HG02870 (cell line): ENCODE data around the gene PPP2R5C.

Experiments used
- ATAC-seq: cut with Tn5 transposase; IDR thresholded peaks from one replicate; pipeline ENCODE4 v1.9.1; 2021; ENCODE audit warnings: mild to moderate bottlenecking, moderate library complexity; ENCODE audit not compliant: unreplicated experiment

PPP2R5C gene

DNA sequence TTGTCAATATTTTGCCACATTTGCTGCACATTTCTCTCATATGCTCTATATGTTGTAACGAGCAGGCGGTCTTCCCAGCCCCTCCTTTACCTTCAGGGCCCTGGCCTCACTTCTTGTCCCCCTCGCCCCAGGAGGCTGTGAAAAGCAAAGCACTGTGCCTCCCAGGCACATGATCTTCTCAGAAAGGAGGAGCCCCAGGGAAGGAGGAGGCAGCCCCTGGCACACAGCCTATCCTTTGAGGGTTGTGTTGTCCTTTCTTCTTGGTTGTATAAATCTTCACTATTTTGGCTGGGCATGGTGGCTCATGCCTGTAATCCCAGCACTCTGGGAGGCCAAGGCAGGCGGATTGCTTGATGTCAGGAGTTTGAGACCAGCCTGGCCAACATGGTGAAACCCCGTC, 77.0 kb downstream of the PPP2R5C start:
- ATAC-seq = no peak

DNA sequence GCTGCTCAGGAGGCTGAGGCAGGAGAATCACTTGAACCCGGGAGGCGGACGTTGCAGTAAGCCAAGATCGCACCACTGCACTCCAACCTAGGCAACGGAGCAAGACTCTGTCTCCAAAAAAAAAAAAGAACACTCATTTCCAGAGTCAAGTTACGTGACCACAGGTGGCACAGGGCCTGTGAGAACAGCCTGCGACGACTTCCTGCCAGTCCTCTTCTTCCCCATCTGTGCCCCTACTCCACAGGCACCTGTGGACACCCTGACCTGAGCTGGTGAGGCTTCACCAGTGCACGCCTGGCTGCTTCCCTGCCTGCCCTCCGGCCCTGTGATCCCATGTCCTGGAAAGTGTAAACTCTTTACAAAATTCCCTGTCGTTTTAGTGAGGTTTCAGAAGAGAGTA, 77.7 kb downstream of the PPP2R5C start:
- ATAC-seq = no peak

DNA sequence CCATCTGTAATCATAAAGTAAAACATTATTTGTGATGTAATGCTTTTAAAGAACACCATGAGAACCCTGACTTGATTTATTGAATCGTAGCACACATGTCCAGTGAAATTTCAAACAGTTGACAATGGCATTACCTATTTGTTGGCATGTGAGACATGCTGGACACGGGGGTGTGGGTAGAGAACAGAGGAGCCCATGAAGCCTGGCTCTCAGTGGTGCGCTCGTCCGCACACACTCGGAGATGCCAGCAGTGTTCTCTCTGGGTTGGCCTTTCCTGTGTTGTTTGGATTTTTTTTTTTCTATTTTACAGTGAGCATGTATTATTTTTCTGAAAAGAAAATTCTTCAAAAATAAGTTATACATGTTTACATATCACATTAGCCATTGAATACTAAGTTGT, 78.2 kb downstream of the PPP2R5C start:
- no peak for ATAC-seq

DNA sequence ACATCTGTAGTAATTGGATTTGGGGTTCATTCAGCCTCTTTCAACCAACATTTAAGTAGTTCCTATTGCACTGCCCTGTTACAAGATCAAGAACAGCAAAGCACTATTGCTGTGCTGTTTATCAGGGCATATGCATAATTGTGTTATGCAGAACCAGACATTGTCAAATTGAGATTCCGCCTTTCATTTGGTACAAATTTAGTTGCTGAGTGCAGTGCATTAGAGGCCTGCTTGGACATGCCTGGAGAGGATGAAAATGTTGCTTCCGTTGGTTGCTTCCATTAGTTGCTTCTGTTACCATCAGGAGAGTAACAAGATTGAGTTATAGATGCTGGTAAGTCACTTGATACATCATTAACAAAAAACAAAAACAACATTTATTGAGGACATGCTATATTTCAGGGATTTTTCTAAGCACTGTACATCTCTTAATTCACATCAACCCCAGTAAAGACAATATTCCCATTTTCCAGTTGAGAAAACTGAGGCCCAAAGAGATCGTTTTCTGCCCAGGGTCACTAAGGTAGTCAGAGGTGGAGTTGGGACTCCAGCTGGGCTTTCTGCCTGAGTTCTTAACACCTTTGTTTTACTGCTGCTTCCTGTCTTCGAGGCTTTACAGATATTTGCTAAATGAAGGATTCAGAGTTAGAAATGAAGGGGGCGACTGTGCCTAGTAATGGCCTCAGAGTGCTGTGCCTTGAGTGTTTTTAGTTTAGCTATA, 79.3 kb downstream of the PPP2R5C start:
- no peak for ATAC-seq

DNA sequence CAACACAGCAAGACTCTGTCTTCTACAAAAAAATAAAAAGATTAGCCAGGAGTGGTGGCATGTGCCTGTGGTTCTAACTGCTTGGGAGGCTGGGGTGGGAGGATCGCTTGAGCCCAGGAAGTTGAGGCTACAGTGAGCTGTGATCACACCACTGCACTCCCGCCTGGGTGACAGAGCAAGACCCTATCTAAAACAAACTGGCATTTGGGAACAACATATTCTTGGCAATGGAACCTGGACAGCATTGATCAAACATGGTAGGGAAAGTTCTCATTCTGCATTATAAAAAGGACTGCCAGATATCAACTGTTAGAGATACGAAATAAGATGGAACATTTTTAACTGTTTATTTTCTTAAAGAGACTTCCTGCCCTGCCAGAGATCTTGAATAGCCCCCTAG, 81.5 kb downstream of the PPP2R5C start:
- no peak for ATAC-seq

DNA sequence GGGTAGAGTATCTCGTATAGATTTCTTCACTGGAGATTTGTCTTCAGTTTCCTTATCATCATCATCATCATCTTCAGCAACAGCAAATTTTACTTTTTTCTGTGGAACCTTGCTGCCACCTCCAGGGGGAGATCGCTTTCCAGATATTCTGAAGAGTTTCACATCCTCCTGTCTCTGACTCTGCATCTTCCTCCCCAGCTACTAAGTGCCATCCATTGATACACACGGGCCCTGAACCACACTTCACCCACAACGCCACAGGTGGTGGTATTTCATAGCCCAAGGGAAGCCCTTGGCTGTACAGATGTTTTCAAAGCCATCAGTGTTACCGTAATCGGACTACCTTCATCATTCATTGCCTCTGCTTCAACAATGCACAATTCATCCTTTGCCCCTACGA, 82.2 kb downstream of the PPP2R5C start:
- ATAC-seq = no peak

DNA sequence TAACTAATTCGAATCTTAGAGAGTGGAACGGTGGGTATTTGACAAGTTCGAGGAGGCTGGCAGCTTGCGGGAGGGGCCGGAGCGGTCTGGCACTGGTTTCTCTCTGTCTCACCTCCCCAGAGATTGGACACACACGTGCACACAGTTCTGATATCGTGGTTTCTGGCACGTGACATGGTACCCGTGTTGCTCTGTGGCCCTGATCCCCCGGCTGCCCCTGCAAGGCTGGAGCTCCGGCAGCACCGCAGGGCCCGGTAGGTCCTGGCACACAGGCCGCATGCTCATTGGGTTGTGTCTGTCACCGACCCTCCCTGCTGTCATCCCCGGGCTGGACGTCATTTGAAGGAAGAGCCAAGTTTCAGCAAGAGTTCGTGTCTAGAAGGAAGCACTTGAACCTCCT, 82.7 kb downstream of the PPP2R5C start:
- ATAC-seq = no peak

DNA sequence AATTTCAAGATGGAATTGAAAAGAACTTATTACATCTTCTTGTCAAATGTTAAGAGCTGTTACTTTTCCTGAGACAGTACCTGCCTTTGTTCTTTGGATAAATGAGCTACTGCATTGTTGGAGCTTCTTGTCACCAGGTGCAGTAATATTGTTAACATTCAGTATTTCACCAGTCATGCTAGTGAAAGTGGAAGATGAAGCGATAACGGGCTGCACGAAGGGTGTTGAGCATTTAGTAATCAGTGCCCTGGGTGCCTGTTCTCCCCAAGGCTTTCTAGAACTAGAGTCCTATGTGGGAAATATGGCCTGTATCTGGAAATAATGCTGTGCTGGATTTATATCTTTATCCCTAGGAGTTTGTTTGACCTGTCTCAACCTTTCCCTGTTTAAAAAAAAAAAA, 83.2 kb downstream of the PPP2R5C start:
- ATAC-seq = no peak

DNA sequence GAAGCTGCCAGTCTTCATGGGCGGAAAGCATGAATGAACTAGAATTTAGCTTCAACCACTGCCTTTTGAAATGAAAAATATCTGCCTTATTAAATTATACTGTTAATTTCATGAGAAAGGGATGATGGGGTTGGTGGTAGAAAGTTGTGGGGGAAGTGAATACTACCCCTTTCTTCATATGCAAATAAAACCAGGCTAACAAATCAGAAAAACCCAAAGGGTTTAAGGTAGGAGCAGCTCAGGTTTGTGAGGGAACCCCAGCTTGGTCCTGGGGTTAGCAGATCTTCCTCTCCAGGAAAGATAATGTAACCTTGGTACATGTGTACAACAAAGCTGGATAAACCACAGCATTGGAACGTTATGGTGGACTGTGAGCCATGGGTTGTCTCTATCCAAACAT, 84.0 kb downstream of the PPP2R5C start:
- ATAC-seq = no peak

DNA sequence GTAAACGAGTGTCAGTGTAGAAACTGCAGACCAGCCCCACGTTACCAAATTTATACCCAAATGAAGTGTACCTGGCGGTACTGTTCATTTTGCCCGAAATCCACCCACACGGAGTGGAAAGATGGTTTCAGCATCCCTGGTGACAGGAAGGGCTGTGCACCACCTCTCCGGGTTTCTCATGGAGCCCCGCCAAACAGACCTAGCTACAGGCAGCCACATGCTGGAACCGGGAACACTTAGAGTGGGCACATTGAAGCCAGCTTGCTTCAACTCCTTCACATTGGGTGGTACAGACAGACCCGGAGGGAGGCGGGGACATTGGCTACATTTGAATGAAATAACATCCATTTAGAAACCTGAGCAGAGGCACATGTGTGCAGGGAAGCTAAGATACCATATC, 84.4 kb downstream of the PPP2R5C start:
- ATAC-seq = no peak

DNA sequence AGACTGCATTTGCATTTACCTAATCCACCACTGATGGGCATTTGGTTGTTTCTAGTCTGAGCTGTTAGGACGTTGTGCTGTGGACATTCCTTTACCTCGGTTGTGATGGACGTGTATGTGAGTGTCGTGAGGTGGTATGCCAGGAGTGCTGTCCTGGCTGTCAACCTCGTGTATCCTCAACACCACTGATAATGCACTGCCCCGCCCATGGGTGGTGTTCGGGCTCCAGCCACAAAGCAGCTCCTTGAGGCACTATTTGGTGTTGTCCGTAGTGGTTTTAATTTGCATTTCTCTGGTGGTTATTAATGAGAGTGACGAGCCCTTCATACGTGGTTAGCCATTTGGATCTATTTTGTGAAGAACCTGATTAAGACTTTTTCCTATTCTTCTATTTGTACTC, 87.6 kb downstream of the PPP2R5C start:
- ATAC-seq = no peak

DNA sequence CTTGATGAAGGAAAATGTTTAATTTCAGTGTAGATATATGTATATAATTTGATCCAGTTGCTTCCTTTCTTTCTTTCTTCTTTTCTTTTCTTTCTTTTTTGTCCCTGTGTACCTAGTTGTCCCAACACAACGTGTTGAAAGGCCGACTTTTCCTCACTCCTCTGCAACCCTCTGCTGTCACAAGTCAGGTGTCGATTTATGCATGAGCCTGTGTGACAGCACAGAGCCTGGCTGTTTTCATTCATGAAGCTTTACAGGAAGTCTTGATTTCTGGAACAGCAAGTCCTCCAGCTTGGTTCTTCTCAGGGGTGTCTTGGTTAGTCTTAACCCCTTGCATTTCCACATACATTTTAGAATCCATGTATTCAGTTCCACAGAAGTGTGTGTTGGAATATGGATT, 88.1 kb downstream of the PPP2R5C start:
- ATAC-seq = no peak

DNA sequence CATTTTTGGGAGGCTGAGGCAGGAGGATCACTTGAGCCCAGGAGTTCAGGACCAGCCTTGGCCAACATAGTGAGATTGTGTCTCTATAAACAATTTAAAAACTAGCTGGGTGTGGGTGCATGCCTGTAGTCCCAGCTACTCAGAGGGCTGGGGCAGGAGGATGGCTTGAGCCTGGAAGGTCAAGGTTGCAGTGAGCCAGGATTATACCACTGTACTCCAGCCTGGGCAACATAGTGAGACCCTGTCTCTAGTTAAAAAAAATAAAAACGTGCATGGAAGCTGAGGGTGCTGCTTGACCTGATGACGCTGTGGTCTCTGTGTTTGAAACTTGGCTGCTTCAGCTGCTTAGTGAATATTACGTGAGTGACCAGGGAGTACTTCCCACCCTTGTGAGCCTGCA, 89.7 kb downstream of the PPP2R5C start:
- ATAC-seq = no peak

DNA sequence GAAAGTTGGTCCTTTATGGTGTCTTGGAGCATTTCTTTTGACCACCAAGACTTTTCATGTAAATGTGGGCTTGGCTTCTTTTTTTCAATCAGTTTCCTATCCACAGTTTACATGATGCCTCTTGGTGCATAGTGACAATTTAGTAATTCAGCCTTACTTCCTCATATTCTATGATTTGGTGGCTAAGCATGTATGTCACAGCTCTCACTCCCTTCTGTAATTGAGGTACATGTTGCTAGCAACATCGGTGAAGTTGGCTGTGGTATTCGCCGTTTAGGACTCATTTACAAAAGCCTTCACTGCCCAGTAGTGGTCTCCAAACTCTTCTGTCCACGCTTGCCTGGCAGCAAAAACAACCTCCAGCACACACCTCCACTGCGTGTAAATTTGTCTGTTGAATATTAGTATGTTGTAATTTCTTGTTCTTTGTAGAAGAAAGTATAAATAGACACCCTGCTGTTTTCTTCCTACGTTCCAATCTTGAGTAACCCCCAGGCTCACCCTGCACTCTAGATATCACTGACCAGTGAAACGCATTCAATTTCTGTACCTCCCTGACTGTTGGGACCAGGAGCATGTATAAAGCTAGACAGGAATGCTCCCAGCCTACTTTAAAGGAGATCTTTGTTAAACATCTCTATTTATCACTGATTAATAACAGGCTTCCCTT, 90.4 kb downstream of the PPP2R5C start:
- no peak for ATAC-seq

DNA sequence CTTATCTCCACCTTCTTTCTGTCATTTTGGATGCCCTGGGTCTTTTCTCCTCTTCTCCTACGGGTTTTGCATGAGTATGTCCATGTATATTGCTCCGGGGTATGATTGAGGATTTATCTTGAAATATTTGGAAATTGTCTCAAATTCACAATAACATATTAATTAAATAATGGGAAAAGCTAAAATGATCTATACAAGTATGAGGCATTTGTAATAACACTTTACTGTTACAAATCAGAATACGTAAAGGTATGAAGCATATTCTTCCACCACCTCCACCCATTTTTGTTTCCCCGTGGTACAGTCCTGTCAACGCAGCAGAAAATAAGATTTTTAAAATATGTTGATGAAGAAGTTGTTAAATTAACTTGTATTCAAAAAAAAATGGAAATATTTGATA, 91.3 kb downstream of the PPP2R5C start:
- no peak for ATAC-seq

DNA sequence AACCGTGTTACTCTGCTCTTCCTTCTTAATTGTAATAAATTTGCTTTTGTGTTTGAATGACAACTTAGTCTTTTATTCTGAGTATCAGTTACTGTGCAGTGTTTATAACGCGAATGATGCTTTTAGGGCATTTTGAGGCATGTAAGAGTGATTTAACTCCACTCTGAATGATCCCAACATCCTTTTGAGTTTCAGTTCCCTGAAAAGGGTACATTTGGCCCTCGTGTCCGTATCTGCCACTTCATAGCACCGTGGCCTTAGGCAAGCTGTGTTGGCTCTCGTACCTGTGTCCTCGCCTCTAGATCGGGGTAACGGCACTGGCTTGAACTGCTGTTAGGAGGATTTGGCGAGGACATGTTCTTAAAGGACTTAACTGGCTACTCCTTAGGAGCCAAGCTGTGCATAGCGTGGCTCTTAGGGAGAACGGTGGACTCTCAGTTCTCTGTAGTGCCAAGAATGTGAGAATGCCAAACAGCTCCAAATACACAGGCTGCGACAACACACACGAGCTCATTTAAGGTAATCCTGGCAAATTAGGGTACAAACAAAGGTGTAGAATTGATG, 92.0 kb downstream of the PPP2R5C start:
- no peak for ATAC-seq

DNA sequence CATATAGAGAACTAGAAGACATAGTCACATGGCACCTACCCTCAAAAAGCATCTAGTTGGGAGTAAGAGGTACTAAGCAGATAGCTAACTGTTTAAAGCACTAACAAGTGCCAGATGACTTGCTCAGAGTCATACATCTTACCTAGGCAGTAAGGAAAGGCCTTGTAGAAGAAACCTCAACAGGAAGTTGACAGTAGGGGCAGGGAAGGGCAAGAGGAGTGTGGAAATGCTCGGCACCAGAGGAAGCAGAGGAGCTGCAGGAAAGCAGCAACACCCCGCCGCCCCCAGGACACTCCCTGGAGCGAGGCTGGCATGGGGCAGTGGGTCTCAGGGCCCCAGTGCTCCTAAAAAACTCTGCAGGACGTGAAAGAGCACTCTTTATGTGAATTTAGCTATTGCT, 92.9 kb downstream of the PPP2R5C start:
- no peak for ATAC-seq

DNA sequence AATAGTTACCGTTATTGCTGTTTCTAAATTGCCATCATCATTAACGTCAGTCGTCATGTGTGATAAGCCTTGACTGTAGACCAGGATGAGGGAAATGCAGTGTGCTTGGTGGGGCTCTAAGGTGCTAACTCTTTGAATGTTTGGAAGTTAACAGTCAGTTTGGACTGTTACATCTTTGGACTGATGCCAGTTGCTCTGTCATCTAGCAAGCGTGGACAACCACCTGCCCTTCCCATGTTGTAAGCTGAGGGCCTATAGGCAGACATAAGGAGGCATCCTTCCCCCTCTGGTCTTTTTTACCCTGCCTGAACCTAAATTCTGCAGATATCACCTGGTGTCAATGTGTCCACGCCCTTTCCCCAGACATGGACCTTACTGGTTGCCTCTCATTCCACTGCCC, 94.4 kb downstream of the PPP2R5C start:
- ATAC-seq = no peak

DNA sequence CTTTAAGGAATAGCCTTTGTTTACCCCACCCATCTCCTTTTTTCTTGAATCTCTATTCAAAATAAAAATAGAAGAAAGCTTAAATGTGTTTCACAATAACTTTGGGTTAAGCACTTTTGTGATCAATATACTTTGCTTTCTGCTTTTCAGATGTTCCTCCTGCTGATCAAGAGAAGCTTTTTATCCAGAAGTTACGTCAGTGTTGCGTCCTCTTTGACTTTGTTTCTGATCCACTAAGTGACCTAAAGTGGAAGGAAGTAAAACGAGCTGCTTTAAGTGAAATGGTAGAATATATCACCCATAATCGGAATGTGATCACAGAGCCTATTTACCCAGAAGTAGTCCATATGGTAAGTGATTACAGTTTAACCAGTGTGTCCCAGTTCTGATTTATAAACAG, 95.0 kb downstream of the PPP2R5C start:
- no peak for ATAC-seq

DNA sequence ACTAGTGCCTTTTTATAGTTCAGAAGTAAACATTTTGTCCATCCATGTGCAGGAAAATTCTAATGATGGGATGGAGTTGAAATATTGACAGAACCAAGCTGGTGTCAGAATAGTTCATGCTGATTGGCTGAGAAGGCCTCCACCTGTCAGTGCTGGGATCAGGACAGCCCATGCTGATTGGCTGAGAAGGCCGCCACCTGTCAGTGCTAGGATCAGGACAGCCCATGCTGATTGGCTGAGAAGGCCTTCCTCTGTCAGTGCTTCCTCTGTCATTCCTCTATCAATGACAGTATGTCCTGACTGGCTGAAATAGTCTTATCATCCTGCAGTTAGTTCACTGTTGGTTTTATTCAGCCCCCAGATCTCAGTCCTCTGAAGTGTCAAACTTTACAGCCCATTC, 95.7 kb downstream of the PPP2R5C start:
- no peak for ATAC-seq

DNA sequence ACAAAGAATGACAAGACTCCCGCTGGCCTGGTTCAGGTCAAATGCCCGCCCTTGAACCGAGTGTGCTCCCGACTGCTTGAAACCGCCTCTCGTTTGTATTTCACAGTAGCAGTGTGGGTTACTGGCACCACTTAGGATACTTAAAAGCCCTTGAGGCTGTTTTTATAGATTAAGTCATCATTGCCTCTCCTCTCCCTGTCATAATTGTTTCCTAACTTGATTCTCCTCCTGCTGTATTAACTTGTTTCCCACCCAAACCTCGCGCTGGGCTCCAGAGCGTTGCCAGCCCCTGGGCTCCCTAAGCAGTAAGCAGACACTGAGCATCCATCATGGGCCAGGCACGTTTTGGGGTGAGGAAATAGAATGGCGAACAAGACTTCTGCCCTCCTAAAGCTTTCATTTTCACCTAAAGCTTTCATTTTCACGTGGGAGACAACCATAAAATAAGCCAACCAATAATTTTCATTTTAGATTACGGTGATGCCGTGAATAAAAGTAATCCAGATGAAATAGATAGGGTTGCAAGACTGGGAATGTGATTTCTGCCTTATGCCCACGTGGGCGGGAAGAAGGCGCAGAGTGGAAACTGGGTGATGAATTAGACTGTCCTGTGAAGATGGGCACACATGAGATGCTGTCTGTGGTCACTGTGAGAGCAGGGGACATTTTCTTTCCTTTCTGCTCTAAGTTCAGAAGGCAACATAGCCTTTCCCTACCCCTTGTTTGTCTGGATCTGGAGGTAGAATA, 97.5 kb downstream of the PPP2R5C start:
- no peak for ATAC-seq

DNA sequence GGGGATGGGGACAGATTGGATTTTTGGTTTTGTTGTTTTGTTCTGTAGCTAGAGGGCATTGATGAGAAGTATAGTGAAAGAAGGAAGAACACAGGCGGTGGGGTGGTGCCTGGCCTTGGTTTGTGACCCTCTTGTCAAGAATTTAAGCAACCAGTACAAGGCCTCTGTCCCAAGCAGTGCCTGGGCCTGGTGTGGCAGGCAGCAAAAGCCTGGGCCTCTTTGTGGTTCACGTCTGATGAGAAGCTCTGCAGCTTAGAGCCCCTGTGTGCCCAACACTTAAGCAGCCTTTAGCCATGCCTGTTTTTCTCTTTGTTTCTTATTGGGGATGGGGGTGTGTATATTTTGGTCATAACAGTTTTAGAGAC, 98.0 kb downstream of the PPP2R5C start:
- ATAC-seq = no peak
